Activated CD4-positive, alpha-beta T cell treated with anti-CD3 and anti-CD28 coated beads, Interleukin-2, amount 50 U/mL, for 1 hour (primary cell): Measurements from ENCODE around the gene SLC17A8.
"Not testable (repeated sequence)": the region's sequence is repeated elsewhere in the genome, so short reads cannot be mapped to it uniquely, and the experiment has no call there.

ENCODE experiments used
- DNase-seq: peaks from one replicate; pipeline ENCODE4 v3.0.0-alpha.2; 2020

SLC17A8 gene

DNA sequence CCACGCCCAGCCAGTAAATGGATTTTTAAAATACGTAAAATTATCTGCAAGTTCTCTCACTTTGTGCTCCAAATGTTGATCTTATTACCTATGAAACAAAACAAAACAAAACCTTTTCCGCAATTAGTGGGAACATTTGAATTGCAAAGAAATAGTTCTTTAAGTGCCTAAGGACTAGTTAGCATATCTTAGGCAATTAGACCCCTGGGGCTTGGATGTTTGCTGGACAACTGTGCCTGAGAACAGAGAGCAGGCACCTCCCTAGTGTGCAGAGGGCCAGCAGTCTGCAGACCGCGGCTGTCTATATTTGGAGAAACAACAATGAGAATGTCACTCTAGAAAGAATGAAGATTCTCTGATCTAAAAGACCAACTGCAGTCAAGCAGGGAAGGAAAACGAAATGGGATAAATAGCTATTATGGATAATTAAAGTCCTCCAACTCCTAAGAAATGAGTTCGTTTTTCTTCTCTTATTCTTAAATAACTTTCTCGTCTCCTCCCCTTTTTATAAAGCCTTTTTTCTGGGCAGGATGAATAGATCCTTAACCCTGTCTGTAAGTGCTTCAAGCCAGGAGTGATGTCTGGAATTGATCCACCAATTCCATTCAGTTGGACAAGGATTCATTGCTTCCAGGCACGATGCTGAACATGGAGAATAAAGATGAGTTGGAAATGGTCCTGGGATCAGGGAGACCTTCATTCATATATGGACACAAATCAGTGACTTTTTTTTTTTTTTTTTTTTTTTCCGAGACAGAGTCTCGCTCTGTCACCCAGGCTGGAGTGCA lies 16.2 kb downstream of the SLC17A8 start:
- DNase-seq: no peak

- no peak for DNase-seq
Measured at GRCh38 chr12:100375038-100375735, 18.3 kb downstream of the SLC17A8 start.

- DNase-seq: no peak
Measured at GRCh38 chr12:100376161-100376560, 19.3 kb downstream of the SLC17A8 start.

- no peak for DNase-seq
Measured at GRCh38 chr12:100381379-100381778, 24.5 kb downstream of the SLC17A8 start.

- DNase-seq: no peak
Measured at GRCh38 chr12:100382338-100382737, 25.5 kb downstream of the SLC17A8 start.

DNA sequence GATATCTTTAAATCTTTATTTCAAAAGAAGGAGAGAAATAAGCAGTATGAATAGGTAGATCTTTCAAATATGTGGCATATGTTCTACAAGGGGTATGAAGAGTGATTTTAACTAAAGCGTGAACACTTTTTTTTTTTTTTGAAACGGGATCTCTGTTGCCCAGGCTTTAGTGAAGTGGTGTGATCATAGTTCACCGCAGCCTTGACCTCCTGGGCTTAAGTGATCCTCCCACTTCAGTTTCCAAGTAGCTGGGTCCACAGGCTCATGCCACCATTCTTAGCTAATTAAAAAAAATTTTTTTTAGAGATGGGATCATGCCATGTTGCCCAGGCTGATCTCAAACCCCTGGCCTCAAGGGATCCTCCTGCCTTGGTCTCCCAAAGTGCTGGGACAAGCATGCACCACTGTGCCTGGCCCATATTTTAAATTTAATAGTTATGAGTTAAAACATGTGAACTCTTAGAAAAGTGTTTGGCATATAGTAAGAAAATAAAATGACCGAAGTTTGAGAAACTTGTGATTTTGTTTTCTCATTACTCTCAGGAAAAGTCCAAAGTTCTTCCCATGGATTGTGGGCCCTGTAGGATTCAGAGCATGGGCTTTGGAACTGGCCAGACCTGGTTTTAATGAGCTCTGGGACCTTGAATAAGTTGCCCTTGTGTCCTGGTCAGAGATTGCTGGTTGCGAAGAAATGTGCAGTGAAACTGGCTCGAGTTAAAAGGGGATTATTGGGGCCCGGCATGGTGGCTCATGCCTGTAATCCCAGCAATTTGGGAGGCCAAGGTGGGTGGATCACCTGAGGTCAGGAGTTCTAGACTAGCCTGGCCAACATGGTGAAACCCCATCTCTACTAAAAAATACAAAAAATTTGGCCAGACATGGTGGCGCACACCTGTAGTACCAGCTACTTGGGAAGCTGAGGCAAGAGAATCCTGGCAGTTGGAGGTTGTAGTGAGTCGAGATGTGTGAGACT lies 27.0 kb downstream of the SLC17A8 start:
- DNase-seq: no peak

GRCh38 chr12:100384559-100384935 lies 27.7 kb downstream of the SLC17A8 start:
- no peak for DNase-seq

GRCh38 chr12:100388382-100388781 lies 31.5 kb downstream of the SLC17A8 start:
- no peak for DNase-seq

GRCh38 chr12:100391856-100392255 lies 35.0 kb downstream of the SLC17A8 start:
- DNase-seq: no peak

DNA sequence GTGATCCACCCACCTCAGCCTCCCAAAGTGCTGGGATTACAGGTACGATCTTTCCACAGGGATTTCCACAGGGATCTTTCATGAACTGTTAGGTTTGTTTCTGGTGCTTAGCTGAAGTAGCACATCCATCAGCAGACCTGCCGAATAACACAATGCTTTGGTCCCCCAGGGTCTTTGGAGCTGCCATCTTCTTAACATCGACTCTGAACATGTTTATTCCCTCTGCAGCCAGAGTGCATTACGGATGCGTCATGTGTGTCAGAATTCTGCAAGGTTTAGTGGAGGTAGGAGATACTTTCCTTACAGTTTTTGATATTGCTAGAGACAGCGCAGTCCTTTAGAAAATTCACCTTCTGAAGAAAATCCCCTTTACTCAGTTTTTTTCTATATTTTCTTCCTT lies 36.3 kb downstream of the SLC17A8 start:
- DNase-seq: no peak

DNA sequence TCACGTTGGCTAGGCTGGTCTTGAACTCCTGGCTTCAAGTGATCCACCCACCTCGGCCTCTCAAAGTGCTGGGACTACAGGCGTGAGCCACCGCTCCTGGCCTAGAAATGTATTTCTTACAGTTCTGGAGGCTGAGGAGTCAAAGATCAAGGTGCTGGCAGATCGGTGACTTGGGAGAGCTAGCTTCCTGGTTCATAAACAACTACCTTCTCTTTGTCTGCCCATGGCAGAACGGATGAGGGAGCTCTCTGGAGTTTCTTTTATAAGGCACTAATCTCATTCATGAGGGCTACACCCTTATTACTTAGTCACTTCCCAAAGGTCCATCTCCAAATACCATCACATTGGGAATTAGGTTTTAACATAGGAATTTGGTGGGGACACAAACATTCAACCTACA lies 38.9 kb downstream of the SLC17A8 start:
- DNase-seq: no peak

DNA sequence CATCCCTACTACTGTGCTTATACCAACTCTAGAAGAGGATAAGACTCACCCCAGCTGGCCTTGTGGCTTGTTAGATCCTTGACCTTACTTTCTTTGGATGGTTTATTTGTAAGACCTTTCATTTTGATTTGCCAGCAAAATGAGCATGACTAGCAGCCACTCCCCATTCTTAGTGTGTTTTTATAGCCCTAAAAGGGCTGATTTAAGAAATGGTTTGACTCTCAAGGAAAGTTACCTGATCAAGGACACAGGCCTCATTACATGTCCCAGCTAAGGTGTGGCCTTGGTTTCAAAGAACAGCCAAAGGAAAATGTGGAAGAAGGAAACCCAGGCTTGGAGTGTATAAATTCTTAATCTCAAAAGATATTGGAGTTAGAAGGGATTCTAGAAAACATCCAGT lies 41.4 kb downstream of the SLC17A8 start:
- DNase-seq: no peak

DNA sequence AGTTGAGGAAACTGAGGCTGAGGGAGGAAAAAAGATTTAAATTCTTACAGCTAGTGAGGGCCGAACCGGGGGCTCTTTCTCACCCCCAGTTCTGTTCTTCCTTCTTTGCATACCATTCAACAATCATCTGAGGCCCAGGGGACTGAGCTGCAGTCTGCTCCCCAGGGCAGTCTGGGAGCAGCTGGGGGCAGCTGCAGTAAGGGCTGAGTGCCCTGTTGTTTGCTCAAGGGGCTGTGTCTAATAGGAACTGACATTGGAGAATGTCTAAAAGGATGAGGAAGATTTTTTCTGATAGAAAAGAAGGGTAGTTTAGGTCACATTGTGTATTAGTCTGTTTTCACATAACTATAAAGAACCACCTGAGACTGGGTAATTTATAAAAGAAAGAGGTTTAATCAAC lies 42.2 kb downstream of the SLC17A8 start:
- DNase-seq: no peak

DNA sequence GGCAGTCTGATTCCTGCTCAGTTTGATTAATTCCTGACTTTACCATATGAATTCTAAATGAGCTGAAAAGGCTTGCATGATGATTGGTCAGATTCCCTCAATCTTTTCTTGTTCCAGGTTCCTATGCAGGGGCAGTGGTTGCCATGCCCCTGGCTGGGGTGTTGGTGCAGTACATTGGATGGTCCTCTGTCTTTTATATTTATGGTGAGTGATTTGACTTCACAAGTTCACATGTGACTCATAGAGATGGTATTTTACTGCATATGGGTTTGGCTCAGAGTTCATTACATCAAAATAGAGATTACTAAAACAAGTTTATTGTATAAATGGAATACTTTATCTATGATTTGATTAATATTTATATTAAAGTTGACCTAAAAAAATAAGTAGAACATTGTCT lies 44.8 kb downstream of the SLC17A8 start:
- no peak for DNase-seq

DNA sequence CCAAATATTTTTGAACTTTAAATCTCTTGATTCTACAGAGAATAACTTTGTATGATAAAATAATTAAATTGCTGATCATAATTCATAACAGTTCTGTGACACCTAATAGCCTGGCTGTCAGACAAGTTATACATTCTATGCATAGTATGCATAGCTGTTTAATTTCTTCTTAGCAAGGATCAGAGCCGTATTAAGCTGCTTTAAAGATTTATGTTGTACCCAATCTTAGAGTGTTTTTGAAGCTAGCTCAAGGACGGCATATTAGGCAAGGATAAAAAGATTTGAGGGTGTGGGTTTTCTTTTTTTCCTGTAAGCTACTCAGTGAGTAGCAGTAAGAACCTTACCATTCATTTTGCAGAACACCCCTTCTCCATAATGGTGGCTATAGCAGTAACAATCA lies 45.9 kb downstream of the SLC17A8 start:
- DNase-seq: no peak

- no peak for DNase-seq
Measured at GRCh38 chr12:100403446-100403845, 46.6 kb downstream of the SLC17A8 start.

GRCh38 chr12:100404769-100405407 lies 48.0 kb downstream of the SLC17A8 start:
- DNase-seq: peak; percentile 3

GRCh38 chr12:100413001-100413400 lies 56.1 kb downstream of the SLC17A8 start:
- no peak for DNase-seq

DNA sequence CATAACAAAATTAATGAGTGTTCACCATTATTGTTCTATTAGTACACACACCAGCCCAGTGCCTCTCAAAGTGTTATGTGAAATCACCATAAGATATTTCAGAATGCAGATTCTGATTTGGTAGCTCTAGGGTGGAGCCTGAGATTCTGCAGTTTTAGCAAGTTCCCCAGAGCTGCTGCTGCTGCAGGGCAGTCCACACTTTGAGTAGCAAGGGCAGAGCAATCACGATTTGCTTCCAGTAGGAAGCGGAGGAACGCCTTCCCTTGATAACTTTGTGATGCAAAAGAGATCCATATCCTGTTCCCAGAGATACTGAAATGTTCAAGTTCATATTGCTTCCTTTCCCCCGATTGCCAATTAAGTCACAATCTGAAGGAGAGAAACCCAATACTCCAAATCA lies 57.9 kb downstream of the SLC17A8 start:
- DNase-seq: no peak

GRCh38 chr12:100422646-100423045 lies 65.8 kb downstream of the SLC17A8 start:
- no peak for DNase-seq

DNA sequence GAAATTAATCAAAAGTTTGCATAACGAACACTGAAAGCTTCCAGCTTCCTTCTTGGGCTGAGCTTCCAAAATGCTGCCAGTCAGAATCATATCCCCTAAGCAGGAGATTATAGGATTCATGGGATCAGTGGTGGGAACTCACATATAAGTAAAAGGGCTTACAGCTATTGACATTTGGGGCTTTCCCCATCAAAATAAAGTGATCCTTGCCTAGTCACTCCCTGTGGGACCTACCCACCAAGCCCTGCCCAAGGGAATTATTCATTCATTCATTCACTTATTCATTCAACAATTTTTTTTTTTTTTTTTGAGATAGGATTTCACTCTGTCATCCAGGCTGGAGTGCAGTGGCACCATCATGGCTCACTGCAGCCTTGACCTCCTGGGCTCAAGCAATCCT lies 69.3 kb downstream of the SLC17A8 start:
- DNase-seq: no peak

- DNase-seq: no peak
Measured at GRCh38 chr12:100427078-100427477, 70.2 kb downstream of the SLC17A8 start.

DNA sequence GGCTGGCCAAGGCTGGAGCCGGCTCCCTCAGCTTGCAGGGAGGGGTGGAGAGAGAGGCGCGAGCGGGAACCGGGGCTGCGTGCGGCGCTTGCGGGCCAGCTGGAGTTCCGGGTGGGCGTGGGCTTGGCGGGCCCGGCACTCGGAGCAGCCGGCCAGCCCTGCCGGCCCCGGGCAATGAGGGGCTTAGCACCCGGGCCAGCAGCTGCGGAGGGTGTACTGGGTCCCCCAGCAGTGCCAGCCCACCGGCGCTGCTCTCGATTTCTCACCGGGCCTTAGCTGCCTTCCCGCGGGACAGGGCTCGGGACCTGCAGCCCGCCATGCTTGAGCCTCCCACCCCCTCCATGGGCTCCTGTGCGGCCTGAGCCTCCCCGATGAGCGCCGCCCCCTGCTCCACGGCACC lies 73.4 kb downstream of the SLC17A8 start:
- DNase-seq: not testable (repeated sequence)
